AG04449 (cell line): ENCODE results near the gene DNAJC1.

ENCODE experiments used
- CTCF ChIA-PET: fragments of 350-600 bp; formaldehyde crosslinking; extraction: SDS; loops from one replicate; lab custom pipeline; 2021; ENCODE audit warnings: antibody characterized with exemption; lab: Yijun Ruan, JAX
- POLR2A ChIA-PET: fragments of 400-600, 350-600 bp; formaldehyde crosslinking; extraction: SDS; loops from one replicate; lab custom pipeline; 2020; ENCODE audit warnings: antibody characterized with exemption, inconsistent platforms; lab: Yijun Ruan, JAX
- DNase-seq: peaks from one replicate; pipeline ENCODE4 v3.0.0-alpha.2; 2010; ENCODE audit warnings: low read depth, low spot score
- H3K4me3 ChIP-seq: 2 replicates; pipeline ENCODE4 v1.5.1; 2011; ENCODE audit warnings: low read depth, mild to moderate bottlenecking, control low read depth, low read length
- CTCF ChIP-seq: IDR thresholded peaks from one replicate; pipeline ENCODE4 v1.5.1; 2011; ENCODE audit warnings: mild to moderate bottlenecking, moderate library complexity, low read length, control low read depth, inconsistent platforms; ENCODE audit not compliant: insufficient read depth; ENCODE audit errors: missing control alignments

Gene DNAJC1

GRCh38 chr10:21954690-21955089, 48.8 kb downstream of the DNAJC1 start:
- ChIA-PET POLR2A (no interaction called here), CTCF (interaction anchor here (0.6 to 2.1 kb wide), 9 partner anchors 8 to 675 kb away, joined by 3 to 10 read pairs (median 3); no protein-coding TSS in a partner anchor)
- TF ChIP-seq CTCF = no peak
- DNase-seq = no peak
- H3K4me3 ChIP-seq = no peak overlapping the region

- H3K4me3 ChIP-seq = no peak overlapping the region
- DNase-seq = no peak
- TF ChIP-seq CTCF = no peak
- ChIA-PET CTCF (interaction anchor here (0.6 to 2.7 kb wide), 11 partner anchors 9 to 676 kb away, joined by 3 to 12 read pairs (median 4); no protein-coding TSS in a partner anchor), POLR2A (no interaction called here)
These were observed 49.4 kb downstream of the DNAJC1 start for GRCh38 chr10:21954132-21954531.

- no peak overlapping the region for H3K4me3 ChIP-seq
- peak; percentile 8 for TF ChIP-seq CTCF
- POLR2A ChIA-PET = no interaction called here
- DNase-seq = peak; percentile 1
- CTCF ChIA-PET = interaction anchor here (0.7 to 2.7 kb wide), 11 partner anchors 10 to 676 kb away, joined by 3 to 12 read pairs (median 4); no protein-coding TSS in a partner anchor
These were observed 49.9 kb downstream of the DNAJC1 start for GRCh38 chr10:21953585-21954057.

GRCh38 chr10:21950566-21950965, 53.0 kb downstream of the DNAJC1 start:
- TF ChIP-seq CTCF = no peak
- POLR2A ChIA-PET = no interaction called here
- H3K4me3 ChIP-seq = no peak overlapping the region
- no peak for DNase-seq
- CTCF ChIA-PET = interaction anchor here (2.3 kb wide), 1 partner anchor 672 kb away, joined by 10 read pairs; no protein-coding TSS in a partner anchor

- ChIA-PET CTCF (interaction anchor here (0.9 kb wide), 1 partner anchor 451 kb away, joined by 3 read pairs; no protein-coding TSS in a partner anchor), POLR2A (no interaction called here)
- no peak for DNase-seq
- no peak overlapping the region for H3K4me3 ChIP-seq
- no peak for TF ChIP-seq CTCF
These were observed 56.6 kb downstream of the DNAJC1 start for GRCh38 chr10:21946946-21947345.

GRCh38 chr10:21944727-21945386, 58.7 kb downstream of the DNAJC1 start:
- ChIA-PET CTCF (no interaction called here), POLR2A (no interaction called here)
- H3K4me3 ChIP-seq = no peak overlapping the region
- no peak for TF ChIP-seq CTCF
- no peak for DNase-seq
